GM19372 (cell line): Measurements from ENCODE around the gene EFCAB8.

ENCODE experiments used
- ATAC-seq: cut with Tn5 transposase; IDR thresholded peaks from one replicate; pipeline ENCODE4 v1.9.1; 2021; ENCODE audit warnings: mild to moderate bottlenecking, low read depth, moderate library complexity; ENCODE audit not compliant: unreplicated experiment

EFCAB8 gene, protein sequence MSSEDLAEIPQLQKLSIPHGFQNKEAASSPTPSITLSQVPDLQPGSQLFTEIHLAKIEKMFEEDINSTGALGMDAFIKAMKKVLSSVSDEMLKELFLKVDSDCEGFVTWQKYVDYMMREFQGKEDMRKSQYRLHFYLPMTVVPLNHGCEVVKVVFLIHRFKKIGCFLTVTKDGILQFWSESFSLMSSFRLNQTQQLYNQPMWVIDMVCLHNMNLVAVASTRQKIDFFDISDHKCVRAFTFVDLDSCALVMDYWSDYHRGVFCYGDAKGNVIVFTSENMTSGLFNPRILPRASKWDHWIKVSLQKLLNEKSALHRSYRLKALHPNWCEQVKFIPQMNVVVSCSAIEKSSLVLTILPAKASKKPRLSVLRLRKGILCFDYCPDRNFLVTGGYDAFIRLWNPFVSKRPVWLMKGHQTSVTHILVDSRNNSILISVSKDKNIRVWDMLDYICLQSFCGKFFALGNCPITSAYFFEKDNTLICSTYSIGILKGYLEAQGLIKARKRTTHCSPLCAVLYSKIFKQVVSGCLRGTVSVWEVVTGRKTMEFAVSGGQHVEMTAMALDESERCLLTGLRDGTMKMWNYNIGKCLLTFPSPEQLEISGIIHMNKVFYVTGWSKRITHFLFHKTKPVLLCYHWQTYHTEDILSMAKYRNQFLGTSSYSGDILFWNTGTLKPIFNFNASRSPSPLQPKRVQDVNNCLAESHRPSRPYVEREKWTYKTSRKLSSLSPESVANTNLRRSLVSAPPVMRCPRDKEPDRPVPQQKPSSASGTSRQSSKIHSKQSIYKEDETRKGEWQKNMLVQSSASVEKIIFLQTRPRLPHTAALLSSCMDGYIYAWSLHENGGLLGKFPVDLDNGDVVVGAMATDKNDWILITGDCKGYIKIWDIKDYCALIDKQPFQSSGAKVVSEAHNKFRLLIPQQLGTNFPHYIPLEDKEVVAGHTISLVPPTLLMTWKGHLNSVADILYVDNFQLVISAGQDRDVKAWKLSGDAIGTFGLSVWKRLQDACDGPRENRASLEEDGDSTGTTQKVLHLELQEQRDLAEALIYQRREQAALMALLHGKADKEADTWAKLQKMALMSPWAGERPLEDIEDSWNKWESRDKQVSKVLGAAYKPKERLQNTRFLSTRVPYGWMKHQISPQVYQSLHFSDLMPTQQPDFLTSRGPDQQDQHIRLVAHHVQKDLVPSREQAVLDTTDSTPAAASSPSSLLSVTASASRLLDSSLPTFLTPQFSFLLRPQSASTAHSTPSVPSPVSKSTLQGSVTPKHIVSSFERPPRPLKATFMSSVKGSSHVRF

DNA sequence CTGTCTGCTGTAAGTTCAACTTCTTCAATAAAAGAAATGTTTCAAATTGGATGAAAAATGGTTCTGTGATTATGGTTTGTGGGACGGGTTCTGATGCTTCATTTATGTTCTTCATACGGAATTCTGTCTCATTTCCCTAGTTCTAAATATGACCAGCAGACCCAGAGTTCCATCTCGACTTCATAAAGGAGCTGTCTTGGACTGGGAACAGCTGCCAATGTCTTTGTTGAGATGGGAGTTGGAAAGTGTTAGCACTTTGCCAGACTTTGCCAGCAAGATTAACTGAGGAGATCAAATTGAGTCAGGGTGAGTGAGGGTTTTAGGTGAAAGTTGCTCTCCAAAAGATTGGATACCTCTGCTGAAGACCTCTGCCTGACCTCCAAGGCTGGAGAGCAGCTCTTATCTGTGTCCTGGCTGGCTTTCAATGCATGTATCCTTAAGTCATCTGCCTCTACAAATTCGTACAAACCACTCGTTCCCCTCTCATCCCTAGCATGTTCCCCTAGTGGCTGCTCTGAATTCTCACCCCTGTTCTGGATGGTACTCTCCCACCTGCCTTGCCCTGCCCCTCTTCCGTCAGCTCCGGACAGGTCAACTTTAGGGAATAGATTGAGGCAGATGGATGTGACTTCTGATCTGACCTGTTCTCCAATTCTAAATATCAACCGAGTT lies at the start of gene EFCAB8:
Gene EFCAB8 (plus strand): TSS at position 223 of the 672 bp plus-strand sequence. CDS start 4,870 bp downstream, outside the sequence.
- ATAC-seq, result no peak

DNA sequence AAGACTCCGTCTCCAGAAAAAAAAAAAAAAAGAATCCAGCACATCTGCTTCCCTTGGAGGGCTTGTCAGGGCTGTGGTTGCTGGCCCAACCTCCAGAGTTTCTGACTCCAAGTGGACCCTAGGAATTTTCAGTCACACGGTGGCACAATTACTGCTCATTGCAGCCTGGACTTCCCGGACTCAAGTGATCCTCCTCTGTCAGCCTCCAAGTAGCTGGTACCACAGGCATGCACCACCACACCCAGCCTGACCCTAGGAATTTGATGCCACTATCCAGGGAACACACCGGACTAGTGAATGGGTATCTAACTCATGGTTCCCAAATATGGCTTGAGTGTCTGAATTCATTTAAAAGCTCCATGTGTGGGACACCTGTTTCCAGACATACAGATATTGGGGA lies 48.8 kb upstream of the EFCAB8 start:
- no peak for ATAC-seq

DNA sequence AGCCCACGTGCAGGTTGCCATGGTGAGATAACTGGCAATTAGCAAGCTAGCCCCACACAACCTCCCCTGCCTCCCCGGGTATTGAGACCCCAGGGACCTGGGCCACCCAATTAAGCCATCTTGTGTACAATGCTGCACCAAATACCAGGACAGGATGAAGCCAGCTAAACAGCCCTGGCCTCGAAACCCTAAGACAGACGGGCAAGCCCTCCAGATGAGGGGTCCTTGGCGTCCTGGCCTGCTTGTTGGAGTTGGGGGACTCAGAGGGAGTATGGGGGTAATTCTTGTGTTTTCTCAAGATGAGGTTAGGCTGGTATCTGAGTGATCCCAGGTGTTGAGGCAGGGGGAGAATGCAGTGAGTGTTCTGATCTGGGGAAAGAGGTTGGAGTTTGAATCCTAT lies 47.8 kb upstream of the EFCAB8 start:
- no peak for ATAC-seq

DNA sequence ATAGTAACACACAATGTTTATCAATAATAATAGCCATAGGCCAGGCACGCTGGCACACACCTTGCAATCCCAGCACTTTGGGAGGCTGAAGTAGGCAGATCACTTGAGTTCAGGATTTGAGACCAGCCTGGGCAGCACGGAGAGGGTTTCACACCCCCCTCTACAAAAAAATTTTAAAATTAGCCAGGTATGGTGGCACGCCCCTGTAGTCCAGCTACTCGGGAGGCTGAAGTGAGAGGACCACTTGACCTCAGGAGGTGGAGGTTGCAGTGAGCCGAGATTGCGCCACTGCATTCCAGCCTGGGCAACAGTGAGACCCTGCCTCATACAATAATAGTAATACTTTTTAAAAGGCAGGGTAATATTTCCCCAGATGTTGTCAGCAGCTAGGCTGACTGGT lies 46.8 kb upstream of the EFCAB8 start:
- no peak for ATAC-seq

DNA sequence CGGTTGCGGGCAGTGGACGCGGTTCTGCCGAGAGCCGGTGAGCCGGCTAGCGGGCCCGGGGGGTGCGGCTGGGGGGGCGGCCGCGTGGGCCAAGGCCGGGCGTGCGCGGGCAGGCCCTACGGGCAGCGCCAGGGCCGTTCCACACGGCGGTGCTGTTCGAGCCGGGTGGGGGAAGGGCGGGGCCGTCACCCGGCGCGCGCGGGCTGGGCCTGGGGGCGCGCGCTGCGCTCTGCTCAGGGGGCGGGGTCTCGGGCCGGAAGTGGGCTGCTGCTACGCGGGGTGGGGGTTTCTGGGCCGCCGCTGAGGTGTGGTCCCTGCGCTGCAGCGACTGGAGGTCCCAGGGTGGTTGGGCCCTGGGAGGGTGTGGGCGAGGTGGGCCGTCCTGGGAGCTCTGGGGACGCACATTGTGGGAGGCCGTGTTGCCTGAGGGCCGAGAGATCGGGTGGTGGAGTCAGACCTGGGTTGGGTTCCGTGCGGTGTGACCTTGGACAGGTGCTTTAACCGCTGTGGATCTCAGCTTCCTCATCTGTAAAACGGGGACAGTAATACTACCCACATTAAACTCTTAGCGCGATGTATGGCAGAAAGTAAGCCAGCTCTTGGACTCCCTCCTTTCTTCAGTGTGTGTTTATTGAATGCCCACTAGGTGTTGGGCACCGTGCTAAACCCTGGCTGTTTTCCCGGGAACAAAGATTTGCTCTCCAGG lies 38.6 kb upstream of the EFCAB8 start:
- peak; percentile 67 for ATAC-seq

DNA sequence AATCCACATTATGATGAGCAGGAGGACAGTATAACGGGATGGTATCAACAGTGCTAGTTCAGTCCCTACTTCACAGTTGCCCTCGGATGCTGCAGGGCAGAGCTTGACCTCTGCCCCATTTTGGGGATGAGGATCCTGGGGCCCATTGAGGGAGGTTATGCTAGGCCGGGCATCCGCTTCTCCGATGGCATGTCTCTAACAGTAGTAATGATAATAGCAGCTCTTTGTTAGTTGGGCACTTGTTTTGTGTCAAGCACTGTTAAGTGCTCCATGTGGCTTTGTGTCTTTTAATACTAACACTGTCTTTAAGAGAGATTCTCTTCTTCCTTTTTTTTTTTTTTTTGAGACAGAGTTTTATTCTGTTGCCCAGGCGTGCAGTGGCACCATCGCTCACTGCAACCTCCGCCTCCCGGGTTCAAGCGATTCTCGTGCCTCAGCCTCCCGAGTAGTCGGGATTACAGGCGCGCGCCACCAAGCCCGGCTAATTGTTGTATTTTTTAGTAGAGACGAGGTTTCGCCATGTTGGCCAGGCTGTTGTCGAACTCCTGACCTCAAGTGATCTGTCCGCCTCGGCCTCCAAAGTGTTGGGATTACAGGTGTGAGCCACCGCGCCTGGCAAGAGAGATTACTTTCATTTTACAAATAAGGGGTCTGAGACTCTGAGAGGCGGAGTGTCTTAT lies 37.9 kb upstream of the EFCAB8 start:
- ATAC-seq, result no peak

DNA sequence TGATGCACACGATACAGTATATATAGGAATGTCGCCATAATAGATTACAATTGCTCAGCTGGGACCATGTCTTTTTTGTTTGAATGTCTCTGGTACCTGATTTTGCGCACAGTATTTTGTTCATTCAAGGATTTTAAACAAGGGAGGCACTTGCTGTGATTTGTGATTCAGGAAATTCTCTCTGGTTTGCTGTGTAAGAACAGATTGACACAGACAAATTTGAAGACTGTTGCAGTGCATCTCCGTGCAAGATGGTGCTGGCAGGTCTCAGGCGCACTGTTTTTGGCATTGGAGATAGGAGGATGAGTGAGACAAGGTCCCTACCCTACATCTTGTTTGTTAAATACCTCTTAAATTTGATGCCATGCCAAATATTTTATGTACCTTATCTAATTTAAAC lies 36.5 kb upstream of the EFCAB8 start:
- no peak for ATAC-seq

DNA sequence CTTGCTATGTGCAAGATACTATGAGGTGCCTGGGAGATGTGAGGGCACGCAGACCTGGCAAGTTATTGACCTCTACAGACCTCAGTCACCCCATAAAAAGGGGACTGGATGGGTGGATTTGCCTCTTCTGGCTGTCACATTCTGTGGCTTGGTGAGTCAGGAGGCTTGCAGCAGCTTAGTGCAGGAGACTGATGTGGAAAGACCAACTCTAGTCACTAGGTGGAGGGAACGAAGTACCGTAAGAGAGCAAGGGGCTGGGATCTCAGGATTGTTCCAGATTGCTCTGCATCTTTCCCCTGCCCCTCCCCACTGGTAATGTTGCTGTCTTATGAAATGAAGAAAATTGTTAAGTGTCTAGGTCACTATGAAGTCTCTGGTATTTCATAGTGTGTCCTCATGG lies 35.6 kb upstream of the EFCAB8 start:
- no peak for ATAC-seq

DNA sequence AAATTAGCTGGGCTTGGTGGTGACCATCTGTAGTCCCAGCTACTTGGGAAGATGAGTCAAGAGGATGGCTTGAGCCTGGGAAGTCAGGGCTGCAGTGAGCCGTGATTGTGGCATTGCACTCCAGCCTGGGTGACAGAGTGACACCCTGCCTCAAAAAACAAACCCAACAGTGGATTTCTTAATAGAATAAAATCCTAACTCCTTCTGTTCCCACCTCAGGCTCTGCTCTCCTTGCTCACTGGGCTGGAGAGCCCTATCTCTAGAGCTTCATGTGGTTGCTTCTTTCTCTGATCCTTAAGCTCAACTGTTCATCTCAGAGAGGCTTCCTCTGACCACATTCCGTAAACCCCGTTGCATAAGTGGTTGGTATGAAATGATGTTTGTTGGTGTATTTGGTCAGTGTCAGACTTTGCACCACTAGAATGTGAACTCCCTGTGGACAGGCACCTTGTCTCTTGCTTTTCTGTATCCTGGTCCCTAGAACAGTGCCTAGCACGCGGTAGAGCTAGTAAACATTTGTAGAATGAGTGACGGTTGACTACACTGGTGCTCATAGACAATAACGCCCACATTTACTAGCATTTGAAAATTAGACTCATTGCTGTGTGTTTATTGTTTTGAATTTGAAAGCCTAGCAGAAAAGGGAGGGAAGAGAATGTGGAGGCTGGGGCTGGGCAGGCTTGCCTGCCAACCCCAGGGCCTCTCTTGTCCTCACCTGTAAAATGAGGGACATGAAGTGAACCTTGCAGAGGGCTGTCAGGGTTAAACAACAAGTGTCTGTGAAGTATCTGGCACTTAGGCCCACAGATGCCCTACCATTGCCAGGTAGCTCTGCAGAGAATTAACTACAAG lies 34.8 kb upstream of the EFCAB8 start:
- ATAC-seq, result no peak

DNA sequence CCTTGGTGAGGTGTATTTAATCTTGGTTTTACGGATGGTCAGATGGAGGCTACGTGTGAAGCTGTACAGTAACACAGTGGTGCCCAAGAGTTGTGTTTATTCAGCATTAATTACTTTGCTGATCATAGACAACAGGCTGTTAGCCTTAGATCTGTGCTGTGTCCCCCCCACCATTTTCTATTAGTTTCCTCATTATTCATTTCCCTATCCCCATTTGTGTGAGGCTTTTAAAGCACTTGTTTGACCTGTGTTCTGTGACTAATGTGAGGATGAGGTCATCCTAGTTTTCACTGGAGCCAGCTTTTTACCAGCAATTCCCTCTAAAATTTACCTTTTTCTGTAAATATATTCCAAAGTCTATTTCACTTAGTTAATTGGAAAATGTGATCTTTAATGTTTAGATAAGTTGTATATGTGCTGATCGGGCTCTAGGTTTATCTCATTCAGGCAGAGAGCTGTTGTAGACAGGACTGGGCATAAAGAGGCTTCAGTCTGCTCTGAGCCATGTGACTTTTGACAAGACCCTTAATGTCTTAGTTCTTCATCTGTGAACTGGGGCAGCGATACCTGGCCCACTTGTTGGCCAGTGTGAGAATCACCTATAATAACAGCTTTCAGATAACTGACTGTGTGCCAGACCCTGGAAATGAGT lies 30.6 kb upstream of the EFCAB8 start:
- ATAC-seq, result no peak

DNA sequence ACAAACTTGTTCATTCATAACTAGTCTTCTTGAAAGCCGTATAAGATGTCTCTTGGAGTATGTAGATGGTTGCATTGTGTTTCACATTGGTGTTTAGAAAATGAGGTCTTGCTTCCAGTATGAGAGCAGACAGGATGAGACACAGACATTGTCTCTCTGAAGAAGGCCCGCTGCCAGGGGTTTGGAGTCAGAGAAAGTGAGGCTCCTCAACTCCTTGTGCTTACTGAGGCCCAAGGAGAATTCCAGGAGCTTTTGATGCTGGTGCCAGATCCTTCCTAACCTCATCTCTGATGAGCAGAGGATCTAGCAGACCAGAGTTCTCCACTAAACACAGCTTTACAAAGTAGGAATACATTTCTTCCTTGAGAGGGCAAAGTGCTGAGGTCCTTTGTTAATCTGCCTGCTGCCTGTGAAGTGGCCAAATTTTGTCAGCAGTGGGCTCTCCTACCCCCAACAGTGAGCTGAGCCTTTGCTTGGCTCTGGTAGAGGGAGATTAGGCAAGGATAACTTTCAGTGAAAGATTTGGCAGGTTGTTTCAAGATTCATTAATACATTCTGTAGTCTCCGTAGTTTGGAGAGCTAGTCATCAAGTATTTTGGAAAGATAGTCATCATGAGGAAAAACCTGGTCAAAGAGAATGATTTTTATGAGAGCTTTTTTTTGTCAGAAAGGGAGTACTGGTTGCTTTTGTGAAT lies 29.3 kb upstream of the EFCAB8 start:
- no peak for ATAC-seq

DNA sequence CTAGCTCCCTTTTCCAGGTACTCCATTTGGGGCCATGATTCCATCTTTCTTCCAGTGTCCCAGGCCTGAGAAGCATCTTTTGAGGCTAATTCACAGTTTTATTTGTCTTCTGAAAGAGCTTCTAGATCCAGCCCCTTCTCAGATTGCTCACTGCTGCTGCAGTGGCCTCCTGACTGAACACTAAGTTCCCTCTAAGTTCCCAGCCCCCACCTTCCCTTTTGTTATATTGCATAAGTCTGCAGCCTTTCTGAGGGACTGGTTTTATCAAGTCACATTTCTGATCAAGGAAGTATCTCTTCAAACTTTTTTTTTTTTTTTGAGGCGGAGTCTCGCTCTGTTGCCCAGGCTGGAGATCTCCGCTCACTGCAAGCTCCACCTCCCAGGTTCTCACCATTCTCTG lies 28.3 kb upstream of the EFCAB8 start:
- no peak for ATAC-seq

DNA sequence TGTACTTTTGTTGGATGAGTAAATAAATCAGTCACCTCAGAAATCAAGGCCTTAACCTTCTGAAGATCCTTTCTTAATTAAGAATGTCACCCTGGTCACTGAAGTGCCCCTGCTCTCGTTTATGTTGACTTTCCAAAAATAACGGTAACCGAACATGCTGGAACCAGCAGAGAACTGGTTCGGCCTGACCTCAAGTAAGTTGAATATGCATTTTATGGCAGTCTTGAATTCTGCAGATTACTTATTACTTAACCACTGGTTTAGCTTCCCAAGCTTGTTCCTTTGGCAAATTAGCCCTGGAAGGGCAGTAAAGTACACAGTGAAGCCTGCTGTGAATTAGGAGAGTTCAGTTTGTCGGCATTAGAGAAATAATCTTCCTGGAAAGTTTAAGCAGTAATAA lies 26.7 kb upstream of the EFCAB8 start:
- ATAC-seq, result no peak

DNA sequence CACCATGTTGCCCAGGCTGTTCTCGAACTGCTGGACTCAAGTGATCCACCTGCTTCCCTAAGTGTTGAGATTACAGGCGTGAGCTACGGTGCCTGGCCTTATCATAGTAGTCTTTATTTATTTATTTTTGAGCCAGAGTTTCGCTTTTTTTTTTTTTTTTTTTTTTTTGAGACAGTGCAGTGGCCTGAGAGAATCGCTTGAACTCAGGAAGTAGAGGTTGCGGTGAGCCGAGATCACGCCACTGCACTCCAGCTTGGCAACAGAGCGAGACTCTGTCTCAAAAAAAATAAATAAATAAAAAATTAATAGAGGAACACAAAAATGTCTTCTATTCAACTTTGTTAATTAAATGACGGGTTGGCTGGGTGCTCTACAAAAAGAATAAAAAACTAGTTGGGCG lies 26.1 kb upstream of the EFCAB8 start:
- no peak for ATAC-seq

DNA sequence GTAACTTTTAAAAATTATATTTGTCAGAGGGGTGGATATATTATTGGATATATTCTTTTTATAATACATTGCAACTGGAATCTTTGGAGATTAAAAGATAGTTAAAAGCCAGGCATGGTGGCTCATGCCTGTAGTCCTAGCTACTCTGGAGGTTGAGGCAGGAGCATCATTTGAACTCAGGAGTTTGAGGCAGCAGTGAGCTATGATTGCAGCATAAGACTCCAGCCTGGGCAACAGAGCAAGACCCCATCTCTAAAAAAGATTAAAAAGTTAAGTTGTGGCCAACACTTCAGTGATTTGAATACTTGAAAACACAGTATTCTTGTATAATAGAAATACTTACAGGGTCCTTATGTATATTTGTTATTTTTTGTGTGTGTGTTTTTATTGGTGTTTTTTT lies 23.8 kb upstream of the EFCAB8 start:
- no peak for ATAC-seq

DNA sequence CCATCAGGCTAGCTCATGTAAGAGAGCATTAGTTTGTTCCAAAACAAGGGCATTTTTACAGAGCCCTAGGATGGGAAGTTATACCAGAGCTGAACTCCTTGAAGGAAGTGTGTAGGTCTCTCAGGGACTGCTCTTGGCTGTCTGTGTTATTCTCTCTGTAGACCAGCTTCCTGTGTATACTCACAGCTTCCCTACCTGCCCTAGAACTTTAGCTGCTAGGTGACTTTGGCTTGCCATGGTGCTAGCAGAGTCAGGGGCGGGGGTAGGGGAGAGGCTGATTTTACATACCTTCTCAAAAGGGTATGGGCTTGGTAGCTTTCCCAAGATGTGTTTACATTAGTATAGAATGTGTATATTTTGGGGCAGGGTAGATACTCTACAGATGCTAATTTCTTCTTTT lies 21.6 kb upstream of the EFCAB8 start:
- no peak for ATAC-seq
